CD4-positive, CD25-positive, alpha-beta regulatory T cell (primary cell): ENCODE results near the gene FGFR3. TPM values are rescaled to one million over a fixed set of nuclear protein-coding genes. Genes with fewer than 3 reads are reported as not detected.

Source experiments
- ATAC-seq, 2 donors: fragments of 150-1000 bp; cut with Tn5 transposase; one replicate each; pipeline ENCODE4 v1.10.0; 2021; ENCODE audit warnings: low read depth in 2 of 2, moderate number of reproducible peaks in 2 of 2, moderate library complexity in 1 of 2
- DNase-seq, 3 donors: peaks; one replicate each; pipeline versions ENCODE4 v3.0.0 to v3.0.0-alpha.2; 2012 to 2022; ENCODE audit warnings: mixed read lengths in 1 of 3
- H3K27ac ChIP-seq: one replicate; pipeline ENCODE4 v1.7.0; 2013; ENCODE audit warnings: mild to moderate bottlenecking, low read length; ENCODE audit not compliant: insufficient read depth, poor library complexity, severe bottlenecking
- H3K27me3 ChIP-seq: one replicate; pipeline ENCODE4 v1.7.0; 2013; ENCODE audit warnings: low read length; ENCODE audit not compliant: control insufficient read depth, insufficient read depth
- H3K36me3 ChIP-seq: one replicate; pipeline ENCODE4 v1.7.0; 2013; ENCODE audit warnings: mild to moderate bottlenecking, low read length, moderate library complexity; ENCODE audit not compliant: control insufficient read depth, insufficient read depth
- H3K4me1 ChIP-seq: 2 replicates; pipeline ENCODE4 v1.7.0; 2013; ENCODE audit warnings: mild to moderate bottlenecking, low read length; ENCODE audit not compliant: insufficient read depth, control insufficient read depth, poor library complexity, severe bottlenecking
- H3K4me3 ChIP-seq: one replicate; pipeline ENCODE4 v1.7.0; 2013; ENCODE audit warnings: low read depth, mild to moderate bottlenecking, low read length, moderate library complexity
- H3K9me3 ChIP-seq, 2 experiments: 1 replicate in 1 of 2; 2 replicates in 1 of 2; pipeline ENCODE4 v1.7.0; 2013; ENCODE audit warnings: low read length in 2 of 2, mild to moderate bottlenecking in 1 of 2, moderate library complexity in 1 of 2; ENCODE audit not compliant: control insufficient read depth in 2 of 2
- H3K27ac Mint-ChIP-seq, 3 donors: one replicate each; pipeline ENCODE4 v1.8.0; 2020 to 2022; ENCODE audit warnings: mild to moderate bottlenecking in 3 of 3, mixed read lengths in 3 of 3, moderate library complexity in 2 of 3
- H3K27me3 Mint-ChIP-seq: one replicate; pipeline ENCODE4 v1.8.0; 2022; ENCODE audit warnings: mild to moderate bottlenecking, mixed read lengths
- H3K36me3 Mint-ChIP-seq: one replicate; pipeline ENCODE4 v1.8.0; 2020; ENCODE audit warnings: mixed read lengths
- H3K4me1 Mint-ChIP-seq, 4 donors: one replicate each; pipeline ENCODE4 v1.8.0; 2020 to 2022; ENCODE audit warnings: mixed read lengths in 4 of 4, mild to moderate bottlenecking in 1 of 4
- H3K4me3 Mint-ChIP-seq, 4 donors: one replicate each; pipeline ENCODE4 v1.8.0; 2020 to 2022; ENCODE audit warnings: mild to moderate bottlenecking in 4 of 4, mixed read lengths in 4 of 4, moderate library complexity in 3 of 4
- H3K9me3 Mint-ChIP-seq, 7 donors: one replicate each; pipeline ENCODE4 v1.8.0; 2020 to 2022; ENCODE audit warnings: mixed read lengths in 7 of 7, mild to moderate bottlenecking in 3 of 7, moderate library complexity in 2 of 7
- polyA plus RNA-seq, 4 donors: library from polyadenylated mRNA; unstranded; fragments of 300-500 nt; fragmentation: Illumina TruSeq; gene quantifications; one replicate each; pipeline ENCODE4 v1.2.3, GENCODE V29; 2021
- total RNA-seq: library from RNA; stranded (reverse); gene quantifications from one replicate; pipeline ENCODE4 v1.2.3, GENCODE V29; 2022

FGFR3 gene
- total and polyA plus RNA-seq, 5 donors from 2014 or later: 0.25 TPM; not detected in 4

DNA sequence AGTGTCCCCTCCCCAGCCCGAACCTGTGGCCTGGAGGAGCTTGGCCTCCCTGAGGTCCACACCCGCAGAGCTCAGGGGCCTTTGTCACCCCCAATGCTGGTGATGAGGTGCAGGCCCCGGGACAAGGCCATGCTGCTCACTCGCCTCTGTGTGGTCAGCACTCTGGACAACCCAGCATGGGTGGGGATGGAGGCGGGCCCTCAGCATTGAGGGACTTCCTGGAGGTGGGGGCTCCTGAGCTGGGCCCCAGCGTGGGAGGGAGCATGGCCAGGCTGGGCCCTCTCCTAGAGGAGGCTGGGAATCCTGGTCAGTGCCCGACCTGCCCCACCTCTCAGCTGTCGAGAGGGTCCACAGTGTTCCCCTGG is 41.2 kb upstream of the FGFR3 start:
- Mint-ChIP-seq H3K9me3 (no peaks in the 10 kb centered on the region), H3K4me1 (peaks cover 0 to 3% (median 0%) of the 10 kb centered on the region in 4 donors), H3K27ac (no peak overlapping the region), H3K4me3 (no peak overlapping the region), H3K27me3 (no peaks in the 10 kb centered on the region), H3K36me3 (no peaks in the 10 kb centered on the region)
- Histone ChIP-seq H3K27me3 (no peaks in the 10 kb centered on the region), H3K36me3 (no peaks in the 10 kb centered on the region), H3K27ac (no peak overlapping the region), H3K9me3 (no peaks in the 10 kb centered on the region), H3K4me3 (no peak overlapping the region), H3K4me1 (peaks cover 23% of the 10 kb centered on the region)
- ATAC-seq (no peak), DNase-seq (no peak)

DNA sequence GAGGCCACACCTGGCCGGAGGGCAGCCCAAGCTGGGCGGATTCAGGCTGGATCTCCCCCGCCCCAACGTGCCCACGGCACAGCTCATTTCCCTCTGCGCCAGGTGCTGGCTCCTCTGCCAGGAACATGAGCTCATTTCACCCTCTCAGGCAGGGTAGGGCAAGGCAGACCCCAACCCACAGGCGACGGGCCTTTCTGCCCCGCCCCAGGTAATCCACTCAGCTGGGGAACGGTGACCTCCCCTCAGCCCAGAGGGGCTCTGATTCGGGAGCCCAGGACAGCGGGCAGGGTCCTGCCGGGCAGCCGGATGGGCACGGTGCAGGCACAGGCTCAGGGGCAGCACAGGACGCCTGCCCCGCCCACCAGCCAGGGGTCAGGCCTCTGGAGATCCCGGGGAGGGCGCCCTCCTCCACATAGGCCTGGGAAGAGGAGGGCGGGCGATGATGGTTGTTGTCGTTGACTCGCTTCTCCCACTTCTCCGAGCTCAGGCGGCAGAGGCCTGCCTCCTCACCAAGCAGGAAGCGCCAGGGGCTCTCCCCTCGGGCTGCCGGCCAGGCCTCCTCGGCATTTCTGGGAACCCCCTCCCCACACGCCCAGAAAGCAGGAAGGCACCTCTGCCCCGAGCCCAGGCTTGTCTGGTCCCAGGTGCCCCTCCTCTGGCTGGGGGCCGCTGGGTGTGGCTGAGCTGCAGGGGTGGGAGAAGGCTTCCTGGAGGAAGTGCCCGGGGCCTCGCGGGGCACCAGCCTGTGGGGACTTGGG is 40.6 kb upstream of the FGFR3 start:
- peaks cover 23% of the 10 kb centered on the region for H3K4me1 ChIP-seq
- no peaks in the 10 kb centered on the region for H3K27me3 Mint-ChIP-seq
- H3K4me1 Mint-ChIP-seq: peaks cover 0 to 3% (median 0%) of the 10 kb centered on the region in 4 donors
- no peak overlapping the region for H3K4me3 Mint-ChIP-seq
- DNase-seq: peak in 2 of 3 donors; percentile 21 to 67
- no peaks in the 10 kb centered on the region for H3K9me3 Mint-ChIP-seq
- H3K27ac ChIP-seq: no peak overlapping the region
- no peak overlapping the region for H3K27ac Mint-ChIP-seq
- peak; percentile 10 to 21 for ATAC-seq
- H3K9me3 ChIP-seq: no peaks in the 10 kb centered on the region
- no peaks in the 10 kb centered on the region for H3K36me3 ChIP-seq
- no peak overlapping the region for H3K4me3 ChIP-seq
- H3K36me3 Mint-ChIP-seq: no peaks in the 10 kb centered on the region
- no peaks in the 10 kb centered on the region for H3K27me3 ChIP-seq

DNA sequence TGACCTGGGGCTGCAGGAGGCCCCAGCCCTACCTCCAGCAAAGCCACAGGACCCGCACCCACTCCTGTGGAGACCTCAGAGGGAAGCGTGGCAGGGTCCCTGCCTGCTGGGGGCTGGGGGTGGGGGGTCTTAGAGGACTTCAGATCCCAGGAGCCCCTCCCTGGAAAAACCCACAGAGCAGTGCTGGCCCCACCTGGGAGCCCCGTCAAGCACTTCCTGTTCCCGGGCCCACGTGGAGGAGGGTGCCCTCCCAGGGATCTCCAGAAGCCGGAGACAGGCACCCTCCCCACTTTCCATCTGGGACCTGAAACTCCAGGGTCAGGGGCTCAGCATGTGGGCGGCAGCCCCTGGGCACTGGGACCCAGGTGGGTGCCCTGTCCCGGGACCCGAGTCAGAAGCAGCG is 39.8 kb upstream of the FGFR3 start:
- peaks cover 22% of the 10 kb centered on the region for H3K4me1 ChIP-seq
- no peak overlapping the region for H3K4me3 ChIP-seq
- H3K36me3 Mint-ChIP-seq: no peaks in the 10 kb centered on the region
- H3K4me3 Mint-ChIP-seq: no peak overlapping the region
- H3K36me3 ChIP-seq: no peaks in the 10 kb centered on the region
- DNase-seq (no peak), ATAC-seq (no peak)
- H3K27me3 Mint-ChIP-seq: no peaks in the 10 kb centered on the region
- no peak overlapping the region for H3K27ac ChIP-seq
- no peaks in the 10 kb centered on the region for H3K9me3 Mint-ChIP-seq
- no peaks in the 10 kb centered on the region for H3K9me3 ChIP-seq
- no peaks in the 10 kb centered on the region for H3K27me3 ChIP-seq
- H3K27ac Mint-ChIP-seq: no peak overlapping the region
- peaks cover 0 to 3% (median 0%) of the 10 kb centered on the region in 4 donors for H3K4me1 Mint-ChIP-seq

DNA sequence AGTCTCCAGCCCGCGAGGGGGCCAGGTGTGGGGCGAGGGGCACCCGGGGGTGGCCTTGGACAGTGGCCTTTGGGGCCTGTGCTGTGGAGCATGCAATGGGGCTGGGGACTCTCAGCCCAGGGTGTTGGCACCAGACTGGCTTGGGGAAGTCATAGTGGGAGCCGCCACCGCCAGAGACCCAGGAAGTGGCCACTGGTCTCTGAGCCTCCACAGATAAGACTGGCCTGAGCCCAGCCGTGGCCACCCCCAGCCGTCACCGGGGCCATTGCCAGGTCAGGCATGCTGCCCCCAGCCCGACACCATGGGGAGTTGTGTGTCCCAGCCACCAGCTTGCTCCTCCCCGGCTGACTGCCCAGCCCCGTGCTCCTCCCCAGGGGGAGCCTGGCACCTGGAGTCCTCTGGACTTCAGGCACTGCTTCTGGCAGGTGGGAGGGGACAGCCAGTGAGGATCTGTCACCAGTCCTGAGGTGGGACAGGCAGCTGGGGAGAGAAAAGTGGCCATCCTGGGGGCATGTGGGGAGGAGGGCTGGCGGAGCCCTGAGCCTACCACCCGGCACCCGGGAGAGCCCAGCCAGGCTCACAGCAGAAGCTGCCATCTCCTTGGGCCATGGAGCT is 39.3 kb upstream of the FGFR3 start:
- Histone ChIP-seq H3K27ac (no peak overlapping the region), H3K4me3 (no peak overlapping the region), H3K9me3 (no peaks in the 10 kb centered on the region), H3K4me1 (peaks cover 18% of the 10 kb centered on the region), H3K27me3 (no peaks in the 10 kb centered on the region), H3K36me3 (no peaks in the 10 kb centered on the region)
- H3K27ac Mint-ChIP-seq: no peak overlapping the region
- H3K4me1 Mint-ChIP-seq: peaks cover 0 to 3% (median 0%) of the 10 kb centered on the region in 4 donors
- no peaks in the 10 kb centered on the region for H3K36me3 Mint-ChIP-seq
- no peaks in the 10 kb centered on the region for H3K9me3 Mint-ChIP-seq
- no peak for DNase-seq
- no peaks in the 10 kb centered on the region for H3K27me3 Mint-ChIP-seq
- H3K4me3 Mint-ChIP-seq: no peak overlapping the region
- no peak for ATAC-seq

DNA sequence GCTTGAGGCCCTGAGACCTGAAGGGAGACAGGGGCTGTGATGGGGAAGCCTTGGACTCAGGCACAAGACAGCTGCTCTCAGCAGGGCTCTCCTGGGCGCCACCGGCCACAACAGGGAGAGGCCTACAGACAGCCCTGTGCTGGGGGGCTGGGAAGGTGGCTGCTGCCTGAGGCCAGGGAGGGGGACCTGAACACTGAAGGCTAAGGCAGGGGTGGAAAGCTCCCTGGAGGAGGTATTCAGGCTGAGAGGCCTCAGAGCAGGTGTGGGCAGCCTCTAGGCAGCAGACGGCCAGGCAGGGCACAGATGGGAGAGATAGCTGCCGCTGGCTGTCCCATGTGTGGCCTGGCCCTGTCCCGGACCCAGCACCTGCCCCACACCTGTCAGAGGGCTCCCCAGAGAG is 38.8 kb upstream of the FGFR3 start:
- no peak overlapping the region for H3K27ac ChIP-seq
- Mint-ChIP-seq H3K36me3 (no peaks in the 10 kb centered on the region), H3K4me1 (peaks cover 0 to 3% (median 0%) of the 10 kb centered on the region in 4 donors), H3K27ac (no peak overlapping the region), H3K4me3 (no peak overlapping the region), H3K27me3 (no peaks in the 10 kb centered on the region), H3K9me3 (no peaks in the 10 kb centered on the region)
- no peaks in the 10 kb centered on the region for H3K27me3 ChIP-seq
- H3K4me1 ChIP-seq: peaks cover 18% of the 10 kb centered on the region
- H3K4me3 ChIP-seq: no peak overlapping the region
- no peaks in the 10 kb centered on the region for H3K9me3 ChIP-seq
- DNase-seq (no peak), ATAC-seq (no peak)
- H3K36me3 ChIP-seq: no peaks in the 10 kb centered on the region

DNA sequence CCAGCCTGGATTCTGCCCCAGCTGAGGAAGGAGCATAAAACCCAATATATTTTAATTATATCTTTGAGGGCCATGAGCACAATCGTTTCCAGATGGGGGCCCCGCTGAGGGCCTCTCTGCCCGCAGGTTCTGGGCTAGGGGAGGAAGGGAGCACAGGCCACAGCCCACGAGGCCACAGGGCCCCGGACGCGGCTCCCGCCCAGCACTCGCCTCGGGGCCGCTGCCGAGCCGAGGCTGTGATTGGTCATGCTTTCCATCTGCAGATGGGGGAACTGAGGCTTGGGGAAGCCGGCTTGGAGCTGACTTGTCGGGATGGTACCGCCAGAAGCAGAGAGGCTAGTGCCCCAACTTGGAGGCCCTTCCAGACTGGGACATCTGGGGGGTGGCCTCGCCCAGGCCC is 37.8 kb upstream of the FGFR3 start:
- H3K27me3 Mint-ChIP-seq: no peaks in the 10 kb centered on the region

DNA sequence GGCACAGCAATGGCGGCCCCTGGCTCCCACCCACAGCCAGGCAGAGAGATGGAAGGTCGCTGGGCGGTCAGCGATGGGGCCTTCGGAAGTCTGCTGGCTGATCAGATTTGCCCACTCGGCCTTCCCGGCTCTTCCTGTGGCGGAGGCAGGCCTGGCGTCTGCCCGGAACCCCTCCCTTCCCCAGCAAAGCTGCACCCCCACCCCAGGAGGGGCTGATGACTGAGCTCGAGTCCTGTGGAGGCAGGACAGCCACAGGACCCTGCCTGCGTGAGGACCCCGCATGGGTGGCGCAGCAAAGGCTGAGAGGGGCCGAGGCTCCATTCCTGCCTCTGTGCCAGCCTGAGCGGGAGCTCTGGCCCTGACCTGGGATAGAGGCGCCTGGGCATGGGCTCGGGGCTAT is 37.0 kb upstream of the FGFR3 start:
- H3K36me3 Mint-ChIP-seq: no peaks in the 10 kb centered on the region
- no peaks in the 10 kb centered on the region for H3K27me3 Mint-ChIP-seq
- Histone ChIP-seq H3K27me3 (no peaks in the 10 kb centered on the region), H3K27ac (no peak overlapping the region), H3K9me3 (no peaks in the 10 kb centered on the region), H3K4me1 (peaks cover 18% of the 10 kb centered on the region), H3K36me3 (no peaks in the 10 kb centered on the region), H3K4me3 (no peak overlapping the region)
- no peak overlapping the region for H3K4me3 Mint-ChIP-seq
- no peak overlapping the region for H3K27ac Mint-ChIP-seq
- DNase-seq: no peak
- H3K4me1 Mint-ChIP-seq: peaks cover 0 to 3% (median 0%) of the 10 kb centered on the region in 4 donors
- no peak for ATAC-seq
- H3K9me3 Mint-ChIP-seq: no peaks in the 10 kb centered on the region

More for the DNA sequence above, 37.8 kb upstream of the FGFR3 start:
- Histone ChIP-seq H3K9me3 (no peaks in the 10 kb centered on the region), H3K36me3 (no peaks in the 10 kb centered on the region), H3K4me1 (peaks cover 18% of the 10 kb centered on the region), H3K27ac (no peak overlapping the region), H3K27me3 (no peaks in the 10 kb centered on the region), H3K4me3 (no peak overlapping the region)
- ATAC-seq (no peak), DNase-seq (no peak)
- H3K36me3 Mint-ChIP-seq: no peaks in the 10 kb centered on the region
- H3K27ac Mint-ChIP-seq: no peak overlapping the region
- no peak overlapping the region for H3K4me3 Mint-ChIP-seq
- no peaks in the 10 kb centered on the region for H3K9me3 Mint-ChIP-seq
- H3K4me1 Mint-ChIP-seq: peaks cover 0 to 3% (median 0%) of the 10 kb centered on the region in 4 donors
